NCI-H526 treated with DMSO at 0.1 percent for 48 hours (cell line): ENCODE data around the gene TSHB.
A peak's percentile ranks its signal among the peaks of the same experiment; 100 is the strongest.
"Not testable (repeated sequence)": the region's sequence is repeated elsewhere in the genome, so short reads cannot be mapped to it uniquely, and the experiment has no call there.

Experiments
- DNase-seq: peaks from one replicate; lab custom pipeline; 2025; lab: John Stamatoyannopoulos, UW

The TSHB gene

GRCh38 chr1:115029526-115029925 is at the start of gene TSHB:
TSS of gene TSHB (plus strand) at chr1:115029826. CDS start at chr1:115033363, 3,537 bp downstream.
- no peak for DNase-seq

DNA sequence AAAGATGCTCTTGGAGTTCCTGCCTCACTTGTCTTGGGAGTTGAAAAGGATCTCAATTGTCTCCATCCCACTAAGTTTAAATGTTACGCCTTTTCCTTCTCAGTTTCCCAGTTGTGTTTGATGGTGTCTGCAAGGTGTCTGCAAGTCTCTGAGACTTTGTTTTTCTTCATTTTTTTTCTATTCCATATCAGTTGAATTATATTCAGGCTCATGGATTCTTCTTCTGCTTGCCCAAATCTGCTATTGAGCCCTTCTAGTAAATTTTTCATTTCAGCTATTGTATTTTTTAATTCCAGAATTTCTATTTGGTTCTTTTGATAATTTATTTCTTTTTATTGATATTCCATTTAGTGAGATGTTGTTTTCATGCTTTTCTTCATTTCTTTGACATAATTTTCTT is 47.4 kb upstream of the TSHB start:
- no peak for DNase-seq

GRCh38 chr1:114986286-114986685 is 43.3 kb upstream of the TSHB start:
- no peak for DNase-seq

- no peak for DNase-seq
These were observed 41.5 kb upstream of the TSHB start for GRCh38 chr1:114988095-114988494.

- no peak for DNase-seq
These were observed 31.9 kb upstream of the TSHB start for GRCh38 chr1:114997510-114998289.

GRCh38 chr1:115006191-115006590 is 23.4 kb upstream of the TSHB start:
- DNase-seq: no peak

GRCh38 chr1:115012006-115012405 is 17.6 kb upstream of the TSHB start:
- no peak for DNase-seq

GRCh38 chr1:115012434-115012833 is 17.2 kb upstream of the TSHB start:
- no peak for DNase-seq

GRCh38 chr1:115013792-115014191 is 15.8 kb upstream of the TSHB start:
- no peak for DNase-seq

GRCh38 chr1:115019549-115019948 is 10.1 kb upstream of the TSHB start:
- not testable (repeated sequence) for DNase-seq

GRCh38 chr1:115021145-115021544 is 8.5 kb upstream of the TSHB start:
- no peak for DNase-seq

- DNase-seq: no peak
These were observed 6.0 kb upstream of the TSHB start for GRCh38 chr1:115023593-115023992.

- no peak for DNase-seq
These were observed 2.0 kb downstream of the TSHB start for GRCh38 chr1:115031595-115031994.

DNA sequence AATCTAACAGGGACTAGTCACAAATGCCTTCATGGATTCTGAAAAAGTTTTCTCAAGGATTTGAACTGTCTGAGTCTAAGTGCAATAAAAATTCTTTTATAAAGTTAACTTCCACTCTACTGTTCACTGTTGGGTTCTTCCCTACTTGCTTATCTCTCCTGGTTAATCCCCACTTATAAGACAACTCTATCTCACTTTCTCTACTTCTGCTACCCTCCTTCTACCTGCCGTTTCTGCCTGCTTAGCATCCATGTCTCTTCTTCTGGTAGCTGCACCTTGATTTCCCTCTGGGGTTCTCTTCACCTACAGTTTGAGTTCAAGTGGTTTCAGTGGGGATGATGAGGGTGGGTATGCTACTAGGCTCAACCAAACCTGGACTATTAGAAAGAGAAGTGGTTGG is 6.0 kb downstream of the TSHB start:
- no peak for DNase-seq

GRCh38 chr1:115036814-115037507 is 7.3 kb downstream of the TSHB start:
- DNase-seq: peak; percentile 25

GRCh38 chr1:115040501-115040900 is 10.9 kb downstream of the TSHB start:
- DNase-seq: no peak

DNA sequence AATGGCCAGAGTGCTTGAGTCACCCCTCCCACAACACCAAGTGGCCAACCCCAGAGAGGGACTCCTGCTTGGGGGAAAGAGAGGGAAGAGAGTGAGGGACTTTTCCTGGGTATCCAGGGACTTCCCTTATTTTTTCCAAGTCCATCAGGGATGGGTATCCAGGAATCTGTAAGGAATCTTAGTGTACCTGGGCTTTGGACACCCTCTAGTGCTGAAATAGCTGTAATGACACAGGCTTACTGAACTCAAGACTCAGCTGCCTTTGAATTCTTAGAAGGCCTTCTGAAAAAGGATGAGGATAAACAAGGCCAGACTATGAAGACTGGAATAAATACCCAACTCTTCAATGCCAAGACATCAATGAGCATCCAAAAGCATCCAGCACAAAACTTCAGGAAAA is 12.0 kb downstream of the TSHB start:
- peak; percentile 49 for DNase-seq

- DNase-seq: no peak
These were observed 17.1 kb downstream of the TSHB start for GRCh38 chr1:115046751-115047150.

- DNase-seq: no peak
These were observed 22.2 kb downstream of the TSHB start for GRCh38 chr1:115051850-115052249.

GRCh38 chr1:115052454-115053083 is 22.9 kb downstream of the TSHB start:
- DNase-seq: peak; percentile 69

DNA sequence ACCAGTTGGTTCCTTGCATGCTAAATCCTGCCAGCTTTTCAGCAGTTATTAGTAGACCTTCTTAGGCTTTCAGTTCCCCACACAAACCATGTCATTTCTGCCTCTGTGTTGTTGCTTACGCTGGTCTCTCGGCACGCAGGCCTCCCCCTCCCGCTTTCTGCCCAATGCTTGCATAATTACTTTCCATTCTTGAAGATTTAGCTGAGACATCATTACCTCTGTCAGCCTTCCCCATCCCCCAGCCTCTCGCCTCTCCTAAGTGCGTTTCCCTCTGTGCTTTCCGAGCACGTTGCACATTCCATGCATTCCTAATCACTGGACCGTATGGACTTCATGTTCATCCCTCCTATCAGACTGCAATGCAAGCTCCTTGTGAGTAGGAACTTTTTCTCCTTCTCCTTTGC is 26.8 kb downstream of the TSHB start:
- no peak for DNase-seq

GRCh38 chr1:115057661-115058254 is 28.1 kb downstream of the TSHB start:
- DNase-seq: no peak

- DNase-seq: no peak
These were observed 29.7 kb downstream of the TSHB start for GRCh38 chr1:115059316-115059715.
